SKM-1 treated with dmso at 0.1 percent for 144 hours (cell line): ENCODE results near the gene POLN.
"Not testable (repeated sequence)": the region's sequence is repeated elsewhere in the genome, so short reads cannot be mapped to it uniquely, and the experiment has no call there.

Experiments used
- DNase-seq: peaks from one replicate; lab custom pipeline; 2025; ENCODE audit not compliant: unreplicated experiment; lab: John Stamatoyannopoulos, UW

POLN gene

GRCh38 chr4:2222838-2223237 is 19.1 kb downstream of the POLN start:
- DNase-seq = no peak

GRCh38 chr4:2221378-2221777 is 20.5 kb downstream of the POLN start:
- DNase-seq = not testable (repeated sequence)

GRCh38 chr4:2220016-2220630 is 21.8 kb downstream of the POLN start:
- DNase-seq = peak; percentile 81

- no peak for DNase-seq
These were observed 22.6 kb downstream of the POLN start for GRCh38 chr4:2219233-2219760.

- DNase-seq = no peak
These were observed 23.5 kb downstream of the POLN start for GRCh38 chr4:2218436-2218835.

GRCh38 chr4:2217726-2218125 is 24.2 kb downstream of the POLN start:
- no peak for DNase-seq

- no peak for DNase-seq
These were observed 29.1 kb downstream of the POLN start for GRCh38 chr4:2212831-2213230.

- DNase-seq = not testable (repeated sequence)
These were observed 39.1 kb downstream of the POLN start for GRCh38 chr4:2202789-2203188.

- DNase-seq = no peak
These were observed 47.4 kb downstream of the POLN start for GRCh38 chr4:2194496-2194895.

GRCh38 chr4:2193326-2193725 is 48.6 kb downstream of the POLN start:
- no peak for DNase-seq

- DNase-seq = no peak
These were observed 55.1 kb downstream of the POLN start for GRCh38 chr4:2186865-2187172.

- DNase-seq = no peak
These were observed 55.6 kb downstream of the POLN start for GRCh38 chr4:2186133-2186864.

GRCh38 chr4:2183394-2183793 is 58.5 kb downstream of the POLN start:
- DNase-seq = no peak

- DNase-seq = peak; percentile 34
These were observed 58.9 kb downstream of the POLN start for GRCh38 chr4:2182994-2183393.

GRCh38 chr4:2180410-2180809 is 61.5 kb downstream of the POLN start:
- DNase-seq = no peak

GRCh38 chr4:2179717-2180116 is 62.2 kb downstream of the POLN start:
- DNase-seq = no peak

- no peak for DNase-seq
These were observed 62.9 kb downstream of the POLN start for GRCh38 chr4:2178986-2179385.

GRCh38 chr4:2177443-2178093 is 64.4 kb downstream of the POLN start:
- DNase-seq = no peak

- no peak for DNase-seq
These were observed 65.8 kb downstream of the POLN start for GRCh38 chr4:2175990-2176698.

- no peak for DNase-seq
These were observed 67.9 kb downstream of the POLN start for GRCh38 chr4:2174061-2174460.

GRCh38 chr4:2172627-2173231 is 69.2 kb downstream of the POLN start:
- no peak for DNase-seq
